H9 (cell line): ENCODE measurements around the gene BCAS1. TPM values are rescaled to one million over a fixed set of nuclear protein-coding genes. Genes with fewer than 3 reads are reported as not detected.

Source experiments
- DNase-seq: peaks from one replicate; pipeline ENCODE4 v3.0.0-alpha.2; 2017
- H2AFZ ChIP-seq: one replicate; pipeline ENCODE4 v1.6.1; 2013; ENCODE audit warnings: mild to moderate bottlenecking, low read length, control low read depth, moderate library complexity
- H2AK5ac ChIP-seq: 2 replicates; pipeline ENCODE4 v1.6.1; 2013; ENCODE audit warnings: low read length, control low read depth, mixed read lengths; ENCODE audit not compliant: insufficient read length
- H2BK120ac ChIP-seq: one replicate; pipeline ENCODE4 v1.6.1; 2013; ENCODE audit warnings: low read depth, mild to moderate bottlenecking, low read length, control low read depth, inconsistent platforms; ENCODE audit not compliant: poor library complexity, severe bottlenecking
- H2BK12ac ChIP-seq: 2 replicates; pipeline ENCODE4 v1.6.1; 2013; ENCODE audit warnings: low read length, control low read depth, mixed read lengths, low read depth; ENCODE audit not compliant: insufficient read length
- H2BK15ac ChIP-seq: 2 replicates; pipeline ENCODE4 v1.6.1; 2013; ENCODE audit warnings: low read depth, low read length, control low read depth
- H2BK20ac ChIP-seq: one replicate; pipeline ENCODE4 v1.6.1; 2013; ENCODE audit warnings: low read depth, mild to moderate bottlenecking, low read length, control low read depth, inconsistent platforms; ENCODE audit not compliant: poor library complexity, severe bottlenecking
- H2BK5ac ChIP-seq: 2 replicates; pipeline ENCODE4 v1.6.1; 2013; ENCODE audit warnings: low read length, control low read depth, mixed read lengths; ENCODE audit not compliant: insufficient read length
- H3K14ac ChIP-seq: 2 replicates; pipeline ENCODE4 v1.6.1; 2013; ENCODE audit warnings: low read length, control low read depth; ENCODE audit not compliant: insufficient read depth
- H3K18ac ChIP-seq: 2 replicates; pipeline ENCODE4 v1.6.1; 2013; ENCODE audit warnings: low read depth, mild to moderate bottlenecking, mixed read lengths, low read length, control low read depth; ENCODE audit not compliant: insufficient read length
- H3K23ac ChIP-seq: 2 replicates; pipeline ENCODE4 v1.6.1; 2013; ENCODE audit warnings: low read length, control low read depth, mixed read lengths, low read depth; ENCODE audit not compliant: insufficient read length
- H3K23me2 ChIP-seq: 2 replicates; pipeline ENCODE4 v1.6.1; 2013; ENCODE audit warnings: low read depth, mild to moderate bottlenecking, mixed read lengths, low read length, control low read depth; ENCODE audit not compliant: insufficient read length, poor library complexity, severe bottlenecking
- H3K27ac ChIP-seq: 2 replicates; pipeline ENCODE4 v1.5.1; 2013; ENCODE audit warnings: low read length, control low read depth, mixed read lengths, low read depth; ENCODE audit not compliant: insufficient read length
- H3K27me3 ChIP-seq: 2 replicates; pipeline ENCODE4 v1.6.1; 2013; ENCODE audit warnings: low read length, control low read depth, inconsistent platforms; ENCODE audit not compliant: insufficient read depth
- H3K4ac ChIP-seq: 2 replicates; pipeline ENCODE4 v1.6.1; 2013; ENCODE audit warnings: low read depth, mild to moderate bottlenecking, control low read depth, inconsistent platforms, low read length, moderate library complexity
- H3K4me1 ChIP-seq: 2 replicates; pipeline ENCODE4 v1.6.1; 2013; ENCODE audit warnings: low read length, control low read depth, inconsistent platforms; ENCODE audit not compliant: insufficient read depth
- H3K4me2 ChIP-seq: 2 replicates; pipeline ENCODE4 v1.6.1; 2013; ENCODE audit warnings: low read length, control low read depth, mixed read lengths; ENCODE audit not compliant: insufficient read length, insufficient read depth
- H3K56ac ChIP-seq: 2 replicates; pipeline ENCODE4 v1.6.1; 2013; ENCODE audit warnings: low read depth, mild to moderate bottlenecking, mixed read lengths, low read length, control low read depth; ENCODE audit not compliant: insufficient read length
- H3K79me1 ChIP-seq: 2 replicates; pipeline ENCODE4 v1.6.1; 2013; ENCODE audit warnings: low read depth, mild to moderate bottlenecking, moderate library complexity, low read length, control low read depth, inconsistent platforms; ENCODE audit not compliant: insufficient read depth, poor library complexity, severe bottlenecking
- H3K79me2 ChIP-seq: 2 replicates; pipeline ENCODE4 v1.6.1; 2013; ENCODE audit warnings: low read length, control low read depth, inconsistent platforms; ENCODE audit not compliant: insufficient read depth
- H3K9ac ChIP-seq: 2 replicates; pipeline ENCODE4 v1.6.1; 2013; ENCODE audit warnings: low read length, control low read depth, mixed read lengths; ENCODE audit not compliant: insufficient read length; ENCODE audit errors: extremely low read depth
- H3K9me3 ChIP-seq: one replicate; pipeline ENCODE4 v1.6.1; 2013; ENCODE audit warnings: low read depth, low read length, inconsistent platforms; ENCODE audit not compliant: control insufficient read depth
- H3T11ph ChIP-seq: one replicate; pipeline ENCODE4 v1.6.1; 2013; ENCODE audit warnings: mild to moderate bottlenecking, low read length, control low read depth, inconsistent platforms
- H4K20me1 ChIP-seq: one replicate; pipeline ENCODE4 v1.6.1; 2013; ENCODE audit not compliant: control insufficient read depth, insufficient read length, insufficient read depth
- H4K5ac ChIP-seq: 2 replicates; pipeline ENCODE4 v1.6.1; 2013; ENCODE audit warnings: low read depth, mild to moderate bottlenecking, mixed read lengths, low read length, control low read depth; ENCODE audit not compliant: insufficient read length
- H4K8ac ChIP-seq: replicated peaks from 2 replicates; pipeline ENCODE4 v1.6.1; 2013; ENCODE audit warnings: low read length, control low read depth, mixed read lengths, low read depth; ENCODE audit not compliant: insufficient read length
- H4K91ac ChIP-seq: 2 replicates; pipeline ENCODE4 v1.6.1; 2013; ENCODE audit warnings: low read depth, mild to moderate bottlenecking, moderate library complexity, mixed read lengths, low read length, control low read depth; ENCODE audit not compliant: insufficient read length
- H3K27ac Mint-ChIP-seq, 3 experiments: 2 replicates in 2 of 3; 3 replicates in 1 of 3; pipeline ENCODE4 v1.8.0; 2020 to 2021; ENCODE audit warnings: mixed read lengths in 3 of 3, mild to moderate bottlenecking in 1 of 3, moderate library complexity in 1 of 3
- H3K27me3 Mint-ChIP-seq: 2 replicates; pipeline ENCODE4 v1.8.0; 2021; ENCODE audit warnings: low read depth, mild to moderate bottlenecking, moderate library complexity, mixed read lengths
- H3K36me3 Mint-ChIP-seq, 3 experiments: 2 replicates in 2 of 3; 3 replicates in 1 of 3; pipeline ENCODE4 v1.8.0; 2020 to 2021; ENCODE audit warnings: low read depth in 3 of 3, mixed read lengths in 3 of 3; ENCODE audit not compliant: insufficient read depth in 1 of 3
- H3K4me1 Mint-ChIP-seq, 2 experiments: 2 replicates each; pipeline ENCODE4 v1.8.0; 2020; ENCODE audit warnings: mixed read lengths in 2 of 2
- H3K4me3 Mint-ChIP-seq, 2 experiments: 2 replicates in 1 of 2; 3 replicates in 1 of 2; pipeline ENCODE4 v1.8.0; 2020 to 2021; ENCODE audit warnings: mild to moderate bottlenecking in 2 of 2, mixed read lengths in 2 of 2, moderate library complexity in 1 of 2
- H3K9me3 Mint-ChIP-seq, 2 experiments: 2 replicates in 1 of 2; 3 replicates in 1 of 2; pipeline ENCODE4 v1.8.0; 2020; ENCODE audit warnings: mild to moderate bottlenecking in 2 of 2, mixed read lengths in 2 of 2, moderate library complexity in 1 of 2
- WGBS: extraction: QIAGEN DNeasy Blood & Tissue Kit; methylation state at CpG from one replicate; pipeline ENCODE4 v1.1.7; 2013; ENCODE audit warnings: missing lambda C conversion rate, low lambda C conversion rate, mixed read lengths; ENCODE audit not compliant: insufficient read length; ENCODE audit errors: extremely low coverage; 5-methylcytosine and 5-hydroxymethylcytosine counted together
- total RNA-seq: library from RNA; stranded (reverse); gene quantifications from 2 replicates; pipeline ENCODE4 v1.2.1, GENCODE V29; 2021
- TF ChIP-seq, protein P1 (sequence below): fragments of 200-600 bp; sonication (generic); conservative IDR thresholded peaks from 3 replicates; pipeline ENCODE4 v1.8.0; 2021; ENCODE audit warnings: antibody characterized with exemption, mild to moderate bottlenecking

BCAS1 gene
- total RNA-seq, 1 experiment from 2014 or later: 0.15 TPM

DNA sequence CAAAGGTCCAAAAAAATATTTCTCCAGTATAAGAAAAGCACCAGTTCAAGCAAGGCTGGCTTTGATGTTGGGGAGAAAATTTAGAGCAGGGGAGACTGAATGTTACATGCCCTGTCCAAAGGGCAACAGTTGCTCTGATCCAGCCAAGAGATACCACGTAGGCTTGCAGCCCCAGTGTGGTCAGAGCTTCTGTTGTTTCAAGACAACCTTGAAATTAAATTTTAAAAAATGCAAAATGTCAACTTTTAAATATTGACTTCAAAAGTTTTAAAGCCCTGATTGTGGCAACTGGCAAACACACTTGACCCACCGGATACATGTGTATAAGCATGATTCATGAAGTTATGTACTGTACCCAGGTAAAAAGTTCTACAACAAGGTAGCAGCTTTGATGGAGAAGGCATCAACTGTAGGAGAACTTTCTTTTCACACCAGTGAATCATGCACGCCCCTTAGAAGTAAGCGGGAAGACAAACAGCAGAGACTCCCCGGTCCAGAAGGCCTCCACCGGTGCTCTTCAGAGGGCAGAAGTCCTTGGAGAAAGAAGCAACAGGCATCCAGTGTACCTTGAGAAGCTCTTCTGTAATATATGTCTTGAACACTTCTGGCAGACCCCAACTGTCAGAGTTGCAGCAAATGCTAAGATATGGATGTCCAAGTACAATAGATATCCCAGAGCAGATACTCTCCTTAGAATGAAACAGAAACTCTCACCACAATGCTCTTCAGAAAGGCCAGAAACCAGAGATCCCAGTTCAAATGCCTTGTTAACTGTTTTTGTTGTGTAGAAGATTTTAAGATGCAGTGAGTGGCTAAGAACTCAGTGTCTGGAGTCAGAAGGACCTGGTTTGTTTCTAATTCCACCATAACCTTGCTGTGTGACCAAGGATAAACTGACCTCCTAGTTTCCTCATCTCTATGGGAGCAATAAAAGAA is 115.4 kb downstream of the BCAS1 start:
- Mint-ChIP-seq H3K4me3 (no peak overlapping the region), H3K4me1 (peaks cover 7 to 12% of the 10 kb centered on the region in 2 experiments), H3K9me3 (peaks cover 10 to 14% of the 10 kb centered on the region in 2 experiments), H3K36me3 (peaks cover 1 to 23% (median 3%) of the 10 kb centered on the region in 3 experiments; a peak in 4 of 7 replicates), H3K27me3 (no peaks in the 10 kb centered on the region), H3K27ac (no peak overlapping the region)
- Histone ChIP-seq H3K79me2 (no peaks in the 10 kb centered on the region), H3K23ac (no peak overlapping the region), H3K27me3 (no peaks in the 10 kb centered on the region), H2BK5ac (no peak overlapping the region), H2BK12ac (no peak overlapping the region), H3K9ac (no peak overlapping the region), H3K4ac (no peak overlapping the region), H3K14ac (no peak overlapping the region), H3K4me2 (no peak overlapping the region), H3K27ac (no peak overlapping the region), H3T11ph (no peak overlapping the region), H2AFZ (no peak overlapping the region), H4K91ac (no peak overlapping the region), H3K79me1 (no peaks in the 10 kb centered on the region), H4K20me1 (no peaks in the 10 kb centered on the region), H3K56ac (no peak overlapping the region), H3K4me1 (peaks cover 3% of the 10 kb centered on the region; the same call in 1 of the 2 replicates), H2BK15ac (no peak overlapping the region), H3K23me2 (no peaks in the 10 kb centered on the region), H2BK120ac (no peak overlapping the region), H3K18ac (no peak overlapping the region), H4K8ac (no peak overlapping the region), H2AK5ac (no peak overlapping the region), H3K9me3 (peaks cover 5% of the 10 kb centered on the region), H4K5ac (no peak overlapping the region), H2BK20ac (no peak overlapping the region)
- WGBS: no CpG with 5 or more reads among the region's 6 CpGs
- no peak for DNase-seq
- TF ChIP-seq, protein P1, sequence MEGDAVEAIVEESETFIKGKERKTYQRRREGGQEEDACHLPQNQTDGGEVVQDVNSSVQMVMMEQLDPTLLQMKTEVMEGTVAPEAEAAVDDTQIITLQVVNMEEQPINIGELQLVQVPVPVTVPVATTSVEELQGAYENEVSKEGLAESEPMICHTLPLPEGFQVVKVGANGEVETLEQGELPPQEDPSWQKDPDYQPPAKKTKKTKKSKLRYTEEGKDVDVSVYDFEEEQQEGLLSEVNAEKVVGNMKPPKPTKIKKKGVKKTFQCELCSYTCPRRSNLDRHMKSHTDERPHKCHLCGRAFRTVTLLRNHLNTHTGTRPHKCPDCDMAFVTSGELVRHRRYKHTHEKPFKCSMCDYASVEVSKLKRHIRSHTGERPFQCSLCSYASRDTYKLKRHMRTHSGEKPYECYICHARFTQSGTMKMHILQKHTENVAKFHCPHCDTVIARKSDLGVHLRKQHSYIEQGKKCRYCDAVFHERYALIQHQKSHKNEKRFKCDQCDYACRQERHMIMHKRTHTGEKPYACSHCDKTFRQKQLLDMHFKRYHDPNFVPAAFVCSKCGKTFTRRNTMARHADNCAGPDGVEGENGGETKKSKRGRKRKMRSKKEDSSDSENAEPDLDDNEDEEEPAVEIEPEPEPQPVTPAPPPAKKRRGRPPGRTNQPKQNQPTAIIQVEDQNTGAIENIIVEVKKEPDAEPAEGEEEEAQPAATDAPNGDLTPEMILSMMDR: no peak
